MM.1S (cell line): Measurements from ENCODE around the gene ZNF648.
A peak's percentile ranks its signal among the peaks of the same experiment; 100 is the strongest.

ENCODE experiments used
- EZH2 ChIP-seq: fragments of 300-600 bp; sonication (generic); optimal IDR thresholded peaks from 2 replicates; pipeline ENCODE3; 2017; ENCODE audit warnings: low read depth, mild to moderate bottlenecking, antibody characterized with exemption, low read length, mixed read lengths
- EZH2phosphoT487 ChIP-seq: fragments of 300-600 bp; sonication (generic); IDR thresholded peaks from 2 replicates; pipeline ENCODE4 v1.6.1; 2018; ENCODE audit warnings: antibody characterized with exemption, low read length
- TF ChIP-seq, protein P1 (sequence below): fragments of 300-600 bp; sonication (generic); IDR thresholded peaks from 2 replicates; pipeline ENCODE4 v1.5.1; 2016; ENCODE audit warnings: antibody characterized with exemption, low read length, mixed read lengths

DNA sequence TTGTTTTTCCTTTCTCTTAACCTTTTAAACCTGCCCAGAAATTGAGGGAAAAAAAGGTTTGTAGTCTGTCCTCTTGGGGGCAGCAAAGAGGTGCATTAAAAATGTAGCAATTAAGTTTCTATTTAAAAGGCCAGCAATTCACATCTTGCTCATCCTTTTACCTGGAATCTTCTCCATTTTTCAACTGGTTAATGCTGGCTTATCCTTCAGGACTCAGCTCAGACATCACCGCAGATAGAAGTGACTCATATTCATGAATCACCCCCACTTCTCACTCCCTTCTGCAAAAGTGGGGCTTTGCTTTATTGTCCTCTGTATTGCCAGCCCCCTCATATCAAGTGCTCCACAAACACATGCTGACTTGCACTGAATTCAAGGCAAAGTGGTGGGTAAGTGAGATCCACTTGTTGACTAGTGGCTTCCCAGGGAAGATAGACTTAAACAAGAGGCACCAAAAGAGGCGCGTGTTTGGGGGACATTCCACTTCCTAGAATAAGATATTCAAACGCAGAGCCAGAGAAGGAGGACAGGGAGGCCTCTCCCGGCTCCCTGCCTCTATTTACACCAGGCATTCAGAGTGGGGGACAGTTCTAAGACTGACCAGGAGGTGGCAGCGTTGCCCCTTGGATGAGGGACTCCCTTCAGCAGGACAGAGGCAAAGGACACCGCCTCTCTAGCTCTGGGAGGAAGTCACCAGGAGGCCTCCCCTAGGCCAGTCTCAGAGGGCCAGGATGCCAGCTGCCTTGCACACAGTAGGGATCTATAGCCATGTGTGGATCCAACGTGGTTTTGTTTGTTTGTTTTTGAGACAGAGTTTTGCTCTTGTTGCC lies 23.2 kb upstream of the ZNF648 start:
- TF ChIP-seq EZH2phosphoT487 (no peak), EZH2 (no peak)
- TF ChIP-seq, protein P1, sequence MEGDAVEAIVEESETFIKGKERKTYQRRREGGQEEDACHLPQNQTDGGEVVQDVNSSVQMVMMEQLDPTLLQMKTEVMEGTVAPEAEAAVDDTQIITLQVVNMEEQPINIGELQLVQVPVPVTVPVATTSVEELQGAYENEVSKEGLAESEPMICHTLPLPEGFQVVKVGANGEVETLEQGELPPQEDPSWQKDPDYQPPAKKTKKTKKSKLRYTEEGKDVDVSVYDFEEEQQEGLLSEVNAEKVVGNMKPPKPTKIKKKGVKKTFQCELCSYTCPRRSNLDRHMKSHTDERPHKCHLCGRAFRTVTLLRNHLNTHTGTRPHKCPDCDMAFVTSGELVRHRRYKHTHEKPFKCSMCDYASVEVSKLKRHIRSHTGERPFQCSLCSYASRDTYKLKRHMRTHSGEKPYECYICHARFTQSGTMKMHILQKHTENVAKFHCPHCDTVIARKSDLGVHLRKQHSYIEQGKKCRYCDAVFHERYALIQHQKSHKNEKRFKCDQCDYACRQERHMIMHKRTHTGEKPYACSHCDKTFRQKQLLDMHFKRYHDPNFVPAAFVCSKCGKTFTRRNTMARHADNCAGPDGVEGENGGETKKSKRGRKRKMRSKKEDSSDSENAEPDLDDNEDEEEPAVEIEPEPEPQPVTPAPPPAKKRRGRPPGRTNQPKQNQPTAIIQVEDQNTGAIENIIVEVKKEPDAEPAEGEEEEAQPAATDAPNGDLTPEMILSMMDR = peak; percentile 90
